H1 (cell line): ENCODE results near the gene ARID1B.

ENCODE experiments used
- CHD2 ChIP-seq: IDR thresholded peaks from 2 replicates; pipeline ENCODE4 v1.6.1; 2012; ENCODE audit warnings: low read length, improper control_type of control experiment
- EP300 ChIP-seq, 2 experiments: IDR thresholded peaks; 1 replicate in 1 of 2; 2 replicates in 1 of 2; pipeline ENCODE4 v1.6.1; 2011 to 2012; ENCODE audit warnings: low read depth in 2 of 2, low read length in 2 of 2, mild to moderate bottlenecking in 2 of 2, borderline replicate concordance in 1 of 2, inconsistent platforms in 1 of 2, moderate library complexity in 1 of 2
- KDM4A ChIP-seq: IDR thresholded peaks from one replicate; pipeline ENCODE4 v1.7.1; 2012; ENCODE audit warnings: low read depth, mild to moderate bottlenecking, moderate library complexity, low read length, inconsistent platforms; ENCODE audit not compliant: severe bottlenecking
- SP1 ChIP-seq: IDR thresholded peaks from 2 replicates; pipeline ENCODE4 v1.6.1; 2011; ENCODE audit warnings: low read depth, low read length

- TF ChIP-seq EP300 (IDR thresholded peaks at IDR 0.05; ENCODE audit: borderline replicate concordance in 1 of 2, low read depth in 2 of 2, low read length in 2 of 2) (no peak), KDM4A (no peak), CHD2 (no peak), SP1 (no peak)
These were observed 89.2 kb downstream of the ARID1B start for GRCh38 chr6:156866220-156867015.
